HUES6 (cell line): ENCODE data around the gene CPHXL2.

Source experiments
- H3K27ac ChIP-seq: 2 replicates; pipeline ENCODE4 v1.7.0; 2013; ENCODE audit warnings: low read depth, mild to moderate bottlenecking, low read length, inconsistent platforms
- H3K27me3 ChIP-seq: 2 replicates; pipeline ENCODE4 v1.6.1; 2013; ENCODE audit warnings: low read length; ENCODE audit not compliant: control insufficient read depth, insufficient read depth
- H3K36me3 ChIP-seq: 2 replicates; pipeline ENCODE4 v1.6.1; 2013; ENCODE audit warnings: low read length; ENCODE audit not compliant: control insufficient read depth, insufficient read depth
- H3K4me1 ChIP-seq: 2 replicates; pipeline ENCODE4 v1.6.1; 2013; ENCODE audit warnings: low read length; ENCODE audit not compliant: control insufficient read depth, insufficient read depth
- H3K4me3 ChIP-seq: 2 replicates; pipeline ENCODE4 v1.5.1; 2013; ENCODE audit warnings: low read depth, low read length
- H3K9ac ChIP-seq: one replicate; pipeline ENCODE4 v1.6.1; 2013; ENCODE audit warnings: mild to moderate bottlenecking, low read length
- H3K9me3 ChIP-seq: 2 replicates; pipeline ENCODE4 v1.6.1; 2013; ENCODE audit warnings: low read depth, low read length; ENCODE audit not compliant: control insufficient read depth, insufficient read depth

Gene CPHXL2

GRCh38 chr16:75676909-75677308, at the start of gene CPHXL2:
Gene CPHXL2, minus strand, starts transcription at chr16:75677009. Its CDS starts 10 bp downstream, at chr16:75676999.
- Histone ChIP-seq H3K4me1 (no peaks in the 10 kb centered on the region), H3K4me3 (no peak within 1 kb of the TSS), H3K9ac (no peak within 1 kb of the TSS), H3K27ac (no peak within 1 kb of the TSS), H3K9me3 (0 out of 2 replicates have a peak, but pooled peaks cover under 1% of the 10 kb centered on the region), H3K27me3 (no peaks in the 10 kb centered on the region), H3K36me3 (no peaks in the 10 kb centered on the region)

- Histone ChIP-seq H3K4me1 (no peaks in the 10 kb centered on the region), H3K27ac (no peak within 1 kb of the TSS), H3K9me3 (0 out of 2 replicates have a peak, but pooled peaks cover 3% of the 10 kb centered on the region), H3K27me3 (no peaks in the 10 kb centered on the region), H3K4me3 (no peak within 1 kb of the TSS), H3K9ac (no peak within 1 kb of the TSS), H3K36me3 (no peaks in the 10 kb centered on the region)
Measured at GRCh38 chr16:75726390-75726789, 49.6 kb upstream of the CPHXL2 start, which contains the start of gene CPHXL. Gene CPHXL, minus strand, starts transcription at chr16:75726490. Its CDS starts 48 bp downstream, at chr16:75726442.

- no peak overlapping the region for H3K4me3 ChIP-seq
- H3K4me1 ChIP-seq: no peaks in the 10 kb centered on the region
- H3K36me3 ChIP-seq: no peaks in the 10 kb centered on the region
- H3K27me3 ChIP-seq: no peaks in the 10 kb centered on the region
- H3K9ac ChIP-seq: no peak overlapping the region
- H3K27ac ChIP-seq: no peak overlapping the region
- H3K9me3 ChIP-seq: peaks cover 31% of the 10 kb centered on the region
Measured at GRCh38 chr16:75718452-75718851, 41.6 kb upstream of the CPHXL2 start.

GRCh38 chr16:75714661-75715060, 37.9 kb upstream of the CPHXL2 start:
- Histone ChIP-seq H3K36me3 (no peaks in the 10 kb centered on the region), H3K9me3 (peaks cover 63% of the 10 kb centered on the region), H3K4me1 (no peaks in the 10 kb centered on the region), H3K4me3 (no peak overlapping the region), H3K9ac (no peak overlapping the region), H3K27ac (no peak overlapping the region), H3K27me3 (no peaks in the 10 kb centered on the region; the same call in 1 of the 2 replicates)

- Histone ChIP-seq H3K27me3 (no peaks in the 10 kb centered on the region; the same call in 1 of the 2 replicates), H3K4me3 (no peak overlapping the region), H3K27ac (no peak overlapping the region), H3K4me1 (no peaks in the 10 kb centered on the region), H3K9ac (no peak overlapping the region), H3K36me3 (no peaks in the 10 kb centered on the region), H3K9me3 (peaks cover 58% of the 10 kb centered on the region)
Measured at GRCh38 chr16:75710344-75710743, 33.5 kb upstream of the CPHXL2 start.

- Histone ChIP-seq H3K36me3 (no peaks in the 10 kb centered on the region), H3K4me1 (no peaks in the 10 kb centered on the region), H3K27ac (no peak overlapping the region), H3K9ac (no peak overlapping the region), H3K27me3 (no peaks in the 10 kb centered on the region), H3K9me3 (peaks cover 12% of the 10 kb centered on the region; the same call in 1 of the 2 replicates), H3K4me3 (no peak overlapping the region)
Measured at GRCh38 chr16:75703306-75703705, 26.5 kb upstream of the CPHXL2 start.

- Histone ChIP-seq H3K4me3 (no peak overlapping the region), H3K36me3 (no peaks in the 10 kb centered on the region), H3K27ac (no peak overlapping the region), H3K9me3 (peaks cover 7% of the 10 kb centered on the region; the same call in 1 of the 2 replicates), H3K27me3 (no peaks in the 10 kb centered on the region), H3K9ac (no peak overlapping the region), H3K4me1 (no peaks in the 10 kb centered on the region)
Measured at GRCh38 chr16:75702242-75702641, 25.4 kb upstream of the CPHXL2 start.

GRCh38 chr16:75701361-75701760, 24.6 kb upstream of the CPHXL2 start, which contains the start of gene DUXB:
Gene DUXB, minus strand, starts transcription at chr16:75701461. Its CDS starts 43 bp downstream, at chr16:75701418.
- no peak within 1 kb of the TSS for H3K27ac ChIP-seq
- H3K36me3 ChIP-seq: no peaks in the 10 kb centered on the region
- H3K9ac ChIP-seq: no peak within 1 kb of the TSS
- H3K9me3 ChIP-seq: peaks cover 2% of the 10 kb centered on the region; the same call in 1 of the 2 replicates
- no peak within 1 kb of the TSS for H3K4me3 ChIP-seq
- H3K4me1 ChIP-seq: no peaks in the 10 kb centered on the region
- H3K27me3 ChIP-seq: no peaks in the 10 kb centered on the region

GRCh38 chr16:75697571-75697970, 20.8 kb upstream of the CPHXL2 start:
- Histone ChIP-seq H3K9me3 (no peaks in the 10 kb centered on the region), H3K4me1 (no peaks in the 10 kb centered on the region), H3K36me3 (no peaks in the 10 kb centered on the region), H3K27me3 (no peaks in the 10 kb centered on the region), H3K4me3 (no peak overlapping the region), H3K9ac (no peak overlapping the region), H3K27ac (no peak overlapping the region)

GRCh38 chr16:75695708-75696107, 18.9 kb upstream of the CPHXL2 start:
- Histone ChIP-seq H3K9ac (no peak overlapping the region), H3K4me1 (no peaks in the 10 kb centered on the region), H3K4me3 (no peak overlapping the region), H3K27ac (no peak overlapping the region), H3K9me3 (no peaks in the 10 kb centered on the region), H3K27me3 (no peaks in the 10 kb centered on the region), H3K36me3 (no peaks in the 10 kb centered on the region)

GRCh38 chr16:75687361-75687760, 10.6 kb upstream of the CPHXL2 start:
- Histone ChIP-seq H3K9me3 (peaks cover 44% of the 10 kb centered on the region), H3K4me1 (no peaks in the 10 kb centered on the region), H3K9ac (no peak overlapping the region), H3K27ac (no peak overlapping the region), H3K4me3 (no peak overlapping the region), H3K36me3 (no peaks in the 10 kb centered on the region), H3K27me3 (no peaks in the 10 kb centered on the region)
